ENCODE measurements around the gene DEPDC7. TPM values are rescaled to one million over a fixed set of nuclear protein-coding genes. Genes with fewer than 3 reads are reported as not detected.

The DEPDC7 gene
- total and polyA plus RNA-seq, 2 of the 8 experiments (the other 6 are each of a cell fraction or from before 2014, with no cell fraction given), result 3.1 to 7.6 TPM

DNA sequence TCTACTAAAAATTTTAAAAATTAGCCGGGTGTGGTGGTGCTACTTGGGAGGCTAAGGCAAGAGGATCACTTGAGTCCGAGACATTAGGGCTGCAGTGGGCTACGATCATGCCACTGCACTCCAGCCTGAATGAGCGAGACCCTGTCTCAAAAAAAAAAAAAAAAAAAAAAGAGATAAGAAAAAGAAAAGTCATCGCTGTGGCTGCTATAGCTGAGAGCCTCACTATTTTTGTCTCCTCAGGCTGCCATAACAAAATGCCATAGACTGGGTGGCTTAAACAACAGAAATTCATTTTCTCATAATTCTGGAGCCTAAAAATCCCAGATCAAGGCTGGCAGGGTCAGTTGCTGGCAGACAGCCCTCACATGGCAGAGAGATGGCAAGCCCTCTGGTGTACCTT is 30.1 kb upstream of the DEPDC7 start:
- WGBS, 2 experiments (ENCODE audit: extremely low coverage in 1 of 2, insufficient coverage in 1 of 2, insufficient read length in 1 of 2, insufficient replicate concordance in 2 of 2, low coverage in 1 of 2, low lambda C conversion rate in 2 of 2, missing lambda C conversion rate in 1 of 2), result 92% methylated on average over 5 of the region's 5 CpGs; no CpG with 5 or more reads in 1 of the 2 experiments
- Histone ChIP-seq H3K79me2 (ENCODE audit: control insufficient read depth in 1 of 2, insufficient read depth in 2 of 2, low read length in 2 of 2) (no peaks in the 10 kb centered on the region), H3K18ac (ENCODE audit: extremely low read depth, low read length) (no peak overlapping the region), H3K23ac (ENCODE audit: insufficient read length) (no peak overlapping the region), H2AFZ (ENCODE audit: low read length) (no peak overlapping the region), H3K4me2 (ENCODE audit: insufficient read depth in 1 of 2, low read depth in 2 of 2, low read length in 2 of 2) (no peak overlapping the region), H2AK5ac (ENCODE audit: low read depth, low read length) (no peak overlapping the region), H4K91ac (replicated peaks; ENCODE audit: insufficient read length, low read length) (no peak overlapping the region), H2BK5ac (ENCODE audit: low read depth, low read length) (no peak overlapping the region), H3K79me1 (ENCODE audit: low read depth, low read length) (no peaks in the 10 kb centered on the region), H3K27me3 (replicated peaks in 1 of 4; ENCODE audit: control insufficient read depth in 3 of 4, extremely low read depth in 1 of 4, insufficient read depth in 3 of 4, low read length in 3 of 4) (no peaks in the 10 kb centered on the region), H4K8ac (ENCODE audit: extremely low read depth, insufficient read depth, low read length) (no peak overlapping the region), H3K27ac (ENCODE audit: low read depth, low read length) (no peak overlapping the region), H3K14ac (ENCODE audit: insufficient read length) (no peak overlapping the region), H2BK12ac (ENCODE audit: low read depth, low read length) (no peak overlapping the region), H3K4me1 (replicated peaks in 1 of 4; ENCODE audit: control insufficient read depth in 3 of 4, insufficient read depth in 4 of 4, low read length in 3 of 4) (peaks cover 0 to 2% (median 0%) of the 10 kb centered on the region in 4 experiments; a peak in 1 of 7 replicates), H3K23me2 (ENCODE audit: low read depth, low read length) (no peaks in the 10 kb centered on the region), H4K5ac (ENCODE audit: insufficient read length, low read depth, low read length) (no peak overlapping the region), H2BK15ac (ENCODE audit: low read length) (no peak overlapping the region), H3K4me3 (ENCODE audit: extremely low read depth in 1 of 4, insufficient read depth in 2 of 4, low read depth in 3 of 4, low read length in 4 of 4) (no peak overlapping the region), H3K4ac (replicated peaks; ENCODE audit: insufficient read length, low read depth, low read length) (no peak overlapping the region), H3K9me3 (ENCODE audit: insufficient read depth in 2 of 2, low read depth in 1 of 2, low read length in 1 of 2) (no peaks in the 10 kb centered on the region), H3K56ac (replicated peaks; ENCODE audit: insufficient read length, low read depth, low read length) (no peak overlapping the region), H3K36me3 (ENCODE audit: control insufficient read depth in 2 of 4, insufficient read depth in 4 of 4, low read length in 3 of 4) (no peaks in the 10 kb centered on the region), H2BK20ac (ENCODE audit: low read length) (no peak overlapping the region), H4K20me1 (replicated peaks in 1 of 2; ENCODE audit: control insufficient read depth in 1 of 2, insufficient read depth in 2 of 2, low read length in 2 of 2) (no peaks in the 10 kb centered on the region), H3K9ac (replicated peaks in 1 of 4; ENCODE audit: extremely low read depth in 1 of 4, low read depth in 3 of 4, low read length in 3 of 4) (no peak overlapping the region), H2BK120ac (replicated peaks; ENCODE audit: low read depth, low read length) (no peak overlapping the region)
- no peak for FAIRE-seq
- ChIA-PET CTCF (ENCODE audit: partially characterized antibody) (no interaction called here), POLR2A (ENCODE audit: partially characterized antibody) (interaction anchor here (0.8 kb wide), 1 partner anchor 32 kb away, joined by 3 read pairs; no protein-coding TSS in a partner anchor)
- no peak for DNase-seq (ENCODE audit: low read depth in 1 of 2, low spot score in 2 of 2)
- peak in 1 of 2 experiments; percentile 33; a peak in 1 of 3 replicates for TF ChIP-seq POLR2A (IDR thresholded peaks at IDR 0.05; ENCODE audit: control extremely low read depth in 1 of 2, low read depth in 2 of 2, low read length in 2 of 2)

All from H1 (cell line).